Ecto neural progenitor cell (in vitro differentiated cells): ENCODE results near the gene DBNDD1.
"Not testable (repeated sequence)": the region's sequence is repeated elsewhere in the genome, so short reads cannot be mapped to it uniquely, and the experiment has no call there.

ENCODE experiments used
- DNase-seq: peaks from one replicate; pipeline ENCODE4 v3.0.0-alpha.2; 2018; ENCODE audit warnings: low spot score

DBNDD1 gene

DNA sequence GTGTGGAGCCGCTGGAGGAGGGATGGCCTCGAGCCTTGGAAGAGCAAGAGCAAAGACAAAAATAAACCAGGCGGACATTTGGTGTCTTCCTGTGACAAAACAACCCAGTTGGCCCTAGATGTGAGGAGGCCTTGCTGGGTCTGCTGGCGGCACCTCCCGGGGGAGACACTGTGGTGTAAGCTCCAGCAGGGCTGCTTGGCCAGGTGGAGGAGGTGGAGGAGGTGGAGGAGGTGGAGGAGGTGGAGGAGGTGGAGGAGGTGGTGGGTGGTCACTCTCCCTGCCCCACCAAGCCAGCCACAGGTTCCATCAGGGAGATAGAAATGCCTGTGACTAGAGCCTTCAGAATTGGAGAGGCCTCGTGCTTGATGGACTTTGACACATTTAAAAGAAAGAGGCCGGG, 32.1 kb downstream of the DBNDD1 start:
- DNase-seq: no peak

- DNase-seq: no peak
Observed at GRCh38 chr16:89986600-89986999, 32.7 kb downstream of the DBNDD1 start.

- DNase-seq: no peak
Observed at GRCh38 chr16:89985219-89985618, 34.0 kb downstream of the DBNDD1 start.

DNA sequence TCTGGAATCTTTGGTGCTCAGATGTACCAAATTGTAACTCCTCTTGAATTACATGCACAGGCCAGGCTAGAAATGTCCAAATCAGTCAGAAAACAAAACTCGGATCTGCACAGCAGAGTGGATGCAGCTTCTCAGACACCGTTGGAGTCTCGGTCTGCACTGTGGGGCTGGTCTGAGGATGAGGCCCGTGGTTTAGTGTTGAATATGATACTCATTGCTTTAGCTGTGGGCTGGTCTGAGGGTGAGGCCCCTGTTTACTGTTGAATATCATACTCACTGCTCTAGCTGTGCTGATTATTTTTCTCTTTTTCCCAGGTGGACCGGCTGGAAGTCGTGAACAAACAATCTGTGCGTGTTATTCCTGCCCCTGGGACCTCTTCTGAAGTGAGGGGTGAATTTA, 35.0 kb downstream of the DBNDD1 start:
- DNase-seq: no peak

- no peak for DNase-seq
Observed at GRCh38 chr16:89983536-89983935, 35.7 kb downstream of the DBNDD1 start.

DNA sequence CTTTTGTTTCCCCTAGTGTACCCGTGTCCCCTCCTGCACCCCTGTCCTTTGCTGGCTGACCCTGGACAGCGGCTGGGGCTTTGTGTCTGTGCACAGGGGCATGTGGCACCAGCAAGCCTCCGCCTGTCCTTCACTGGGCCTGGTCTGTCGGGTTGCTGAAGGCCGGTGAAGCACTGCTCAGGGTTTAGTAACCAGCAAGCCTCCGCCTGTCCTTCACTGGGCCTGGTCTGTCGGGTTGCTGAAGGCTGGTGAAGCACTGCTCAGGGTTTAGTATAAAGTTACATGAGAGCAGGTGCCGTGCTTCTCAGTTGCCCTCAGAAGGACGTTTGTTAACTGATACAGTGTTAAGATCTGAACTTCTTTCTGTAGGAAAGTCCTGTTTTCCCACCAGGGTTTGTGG, 36.9 kb downstream of the DBNDD1 start:
- DNase-seq: no peak

DNA sequence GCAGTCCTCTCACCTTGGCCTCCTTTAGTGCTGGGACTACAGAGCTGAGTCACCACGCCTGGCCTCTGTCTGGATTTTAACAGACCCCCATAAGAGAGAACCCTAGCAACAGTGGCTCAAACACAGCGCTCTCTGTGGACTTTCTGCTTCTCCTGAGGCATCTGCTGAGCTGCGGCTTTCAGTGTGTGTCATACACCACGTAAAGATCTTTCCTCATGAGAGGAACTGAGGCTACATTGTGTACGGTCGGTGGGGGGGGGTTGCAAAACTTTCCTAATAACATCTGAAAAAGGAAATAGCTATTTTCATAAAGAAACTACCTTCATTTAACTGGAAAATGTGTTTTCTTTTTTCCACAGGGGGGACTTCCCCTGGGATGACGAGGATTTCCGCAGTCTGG, 37.8 kb downstream of the DBNDD1 start:
- no peak for DNase-seq

GRCh38 chr16:89974870-89975269, 44.4 kb downstream of the DBNDD1 start:
- DNase-seq: no peak

GRCh38 chr16:89973654-89974335, 45.5 kb downstream of the DBNDD1 start:
- no peak for DNase-seq

DNA sequence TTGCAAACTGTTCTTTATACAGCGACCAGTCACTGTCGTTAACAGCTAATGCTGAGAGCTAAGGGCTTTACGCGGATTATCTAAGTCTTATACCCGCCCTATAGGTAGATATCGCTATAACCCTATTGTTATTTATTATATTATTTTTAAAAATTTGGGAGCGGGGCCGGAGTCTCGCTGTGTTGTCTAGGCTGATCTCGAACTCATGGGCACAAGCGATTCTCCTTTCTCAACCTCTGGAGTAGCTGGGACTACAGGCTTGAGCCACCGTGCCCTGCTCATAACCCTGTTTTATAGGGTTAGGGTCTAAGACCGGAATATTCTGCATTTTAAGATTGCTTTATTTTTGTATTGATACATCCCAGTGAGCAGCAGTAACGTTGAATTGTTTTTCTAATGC, 46.0 kb downstream of the DBNDD1 start:
- no peak for DNase-seq

- DNase-seq: peak; percentile 97
Observed at GRCh38 chr16:89972244-89973234, 46.7 kb downstream of the DBNDD1 start.

DNA sequence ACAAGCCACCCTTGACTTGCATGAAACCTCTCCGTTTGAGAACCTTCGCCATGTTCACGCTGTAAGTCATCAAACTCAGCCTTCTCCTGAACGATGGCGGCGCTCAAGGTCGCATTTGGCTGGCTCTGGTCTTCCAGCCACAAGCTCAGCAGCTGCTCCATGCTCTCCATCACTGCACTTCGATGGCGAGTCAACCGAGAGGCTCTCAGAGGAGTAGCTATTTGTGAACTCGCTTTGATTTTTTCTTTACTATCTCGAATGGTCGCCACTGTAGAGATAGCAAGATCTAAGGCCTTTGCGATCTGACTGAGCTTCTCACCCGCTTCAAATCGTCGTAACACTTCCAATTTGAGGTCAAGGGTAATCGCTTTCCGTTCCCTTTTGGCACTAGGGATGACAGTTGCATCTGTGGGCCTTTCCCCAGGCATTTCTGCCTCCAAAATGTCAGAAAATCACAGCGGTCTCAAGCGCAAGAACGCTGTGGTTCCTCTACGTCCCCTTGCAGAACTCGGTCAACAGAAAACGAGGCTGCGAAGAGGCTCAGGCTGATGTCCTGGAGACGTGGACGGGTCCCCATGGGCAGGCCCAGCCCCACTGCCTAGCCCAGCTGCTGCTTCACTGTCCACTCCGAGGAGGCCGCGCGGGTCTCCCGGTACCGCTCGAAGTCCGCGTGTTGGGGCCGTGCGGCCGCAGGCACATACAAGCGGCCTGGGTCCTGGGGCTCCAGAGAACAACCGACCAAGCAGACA, 47.6 kb downstream of the DBNDD1 start:
- no peak for DNase-seq

DNA sequence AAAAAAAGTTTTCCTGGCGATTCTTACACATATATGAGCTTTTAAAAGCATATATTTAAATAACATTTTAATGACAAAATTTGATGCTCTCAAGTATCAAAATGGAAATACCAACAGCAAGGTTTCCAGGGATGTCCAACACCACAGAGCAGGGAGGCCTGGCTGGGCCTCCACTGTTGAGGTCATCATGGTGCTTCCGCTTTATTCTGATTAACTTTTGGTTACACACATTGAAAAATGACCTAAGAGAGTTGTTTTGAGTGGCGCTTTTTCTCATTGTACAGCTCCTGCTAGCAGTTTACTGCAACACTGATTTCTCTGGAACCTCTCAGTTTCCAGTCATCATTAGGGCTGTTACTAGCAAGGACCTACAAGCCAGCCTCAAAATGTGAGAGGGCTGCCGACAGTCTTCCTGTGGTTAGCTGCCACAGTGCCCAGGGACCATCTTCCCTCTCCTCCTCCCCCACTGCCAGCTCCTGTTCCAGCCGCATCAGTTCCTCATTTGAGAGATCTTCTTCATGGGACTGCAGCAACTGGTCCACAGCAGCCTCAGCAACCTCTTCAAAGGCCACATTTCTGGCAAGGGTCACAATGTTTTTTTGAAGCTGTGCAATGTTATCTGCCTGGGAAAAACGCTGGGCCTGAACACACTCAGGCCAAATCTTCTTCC, 49.4 kb downstream of the DBNDD1 start:
- no peak for DNase-seq

- DNase-seq: not testable (repeated sequence)
Observed at GRCh38 chr16:89968074-89968473, 51.2 kb downstream of the DBNDD1 start.

DNA sequence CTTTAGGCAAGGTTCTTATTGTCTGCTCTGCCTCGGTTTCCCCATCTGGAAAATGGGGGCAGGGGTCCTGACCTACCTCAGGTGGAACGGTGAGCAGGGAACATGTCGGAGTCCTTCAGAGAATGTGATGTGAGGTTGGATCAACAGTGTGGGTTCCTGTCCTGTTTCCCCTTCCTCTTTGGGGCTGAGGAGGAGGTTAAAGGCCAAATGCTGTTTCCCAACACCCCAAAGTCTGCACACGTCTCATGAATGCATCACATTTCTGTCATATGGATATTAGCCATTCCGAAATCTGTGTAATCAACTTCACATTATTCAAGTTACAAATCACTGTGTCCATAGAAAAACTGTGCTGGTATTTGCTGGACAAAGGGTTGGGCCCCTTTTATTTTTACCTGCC, 51.8 kb downstream of the DBNDD1 start:
- DNase-seq: not testable (repeated sequence)

- DNase-seq: no peak
Observed at GRCh38 chr16:89966756-89967155, 52.5 kb downstream of the DBNDD1 start.

DNA sequence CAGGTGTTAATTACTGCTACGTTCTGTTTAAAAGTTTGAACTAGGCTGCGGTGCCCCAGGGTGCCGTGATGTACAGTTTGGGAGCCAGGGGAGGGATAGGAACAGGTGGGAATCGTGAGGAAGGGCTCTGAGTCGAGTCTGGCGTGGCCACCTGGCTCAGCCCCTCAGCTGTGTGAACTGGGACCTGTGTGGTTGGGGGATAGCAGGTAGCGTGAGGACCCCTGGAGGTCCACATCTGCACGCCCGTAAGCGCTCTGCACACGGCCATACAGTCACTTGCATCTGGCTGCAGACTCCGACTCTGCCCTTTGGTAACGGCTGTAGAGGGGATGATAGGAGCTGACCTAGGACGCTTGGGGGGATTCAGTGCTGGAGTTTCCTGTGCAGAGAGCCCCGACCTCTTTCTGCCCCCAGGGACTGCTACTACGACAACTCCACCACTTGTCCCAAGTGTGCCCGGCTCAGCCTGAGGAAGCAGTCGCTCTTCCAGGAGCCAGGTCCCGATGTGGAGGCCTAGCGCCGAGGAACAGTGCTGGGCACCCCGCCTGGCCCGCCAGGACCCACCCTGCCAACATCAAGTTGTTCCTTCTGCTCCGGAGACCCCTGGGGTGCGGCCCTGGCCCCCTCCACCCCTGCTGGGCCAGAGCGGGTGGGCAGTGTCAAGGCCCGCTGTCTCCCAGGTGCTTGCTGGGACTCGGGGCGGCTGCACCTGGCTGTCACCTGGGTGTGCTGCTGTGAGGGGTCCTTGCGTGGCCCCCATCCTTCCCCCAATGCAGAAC, 53.6 kb downstream of the DBNDD1 start:
- DNase-seq: no peak

GRCh38 chr16:89964201-89964600, 55.1 kb downstream of the DBNDD1 start:
- no peak for DNase-seq

- no peak for DNase-seq
Observed at GRCh38 chr16:89962754-89963498, 56.3 kb downstream of the DBNDD1 start.

DNA sequence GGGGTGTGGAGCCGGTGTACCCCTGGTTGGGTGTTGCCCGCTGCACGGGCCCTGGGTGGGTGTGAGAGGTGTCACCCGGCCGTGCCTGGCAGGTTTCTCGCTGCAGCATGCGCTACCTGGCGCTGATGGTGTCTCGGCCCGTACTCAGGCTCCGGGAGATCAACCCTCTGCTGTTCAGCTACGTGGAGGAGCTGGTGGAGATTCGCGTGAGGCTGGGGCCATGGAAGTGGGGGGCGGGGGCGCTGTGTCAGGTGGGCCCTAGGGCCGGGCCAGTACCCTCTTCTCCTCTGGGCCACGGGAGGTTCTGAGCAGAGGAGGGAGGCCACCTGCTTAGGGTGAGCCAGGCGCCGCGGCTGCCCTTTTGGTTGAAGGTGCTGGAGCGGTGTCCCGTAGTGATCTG, 57.3 kb downstream of the DBNDD1 start:
- no peak for DNase-seq
